Muscle layer of duodenum (tissue), 2 donors: ENCODE data around the gene NOS3.
"Not testable (repeated sequence)": the region's sequence is repeated elsewhere in the genome, so short reads cannot be mapped to it uniquely, and the experiment has no call there.

Source experiments
- H3K27ac ChIP-seq: one replicate; pipeline ENCODE4 v1.7.0; 2013; ENCODE audit warnings: mild to moderate bottlenecking, low read length
- H3K27me3 ChIP-seq: one replicate; pipeline ENCODE4 v1.7.0; 2013; ENCODE audit warnings: low read depth, mild to moderate bottlenecking, control low read depth, low read length
- H3K36me3 ChIP-seq, 2 donors: one replicate each; pipeline ENCODE4 v1.7.0; 2013; ENCODE audit warnings: low read length in 2 of 2, control low read depth in 1 of 2, mild to moderate bottlenecking in 1 of 2; ENCODE audit not compliant: insufficient read depth in 2 of 2, control insufficient read depth in 1 of 2
- H3K4me1 ChIP-seq, 2 donors: one replicate each; pipeline ENCODE4 v1.7.0; 2013; ENCODE audit warnings: low read length in 2 of 2, mild to moderate bottlenecking in 2 of 2, control low read depth in 1 of 2, moderate library complexity in 1 of 2; ENCODE audit not compliant: insufficient read depth in 2 of 2, control insufficient read depth in 1 of 2
- H3K4me3 ChIP-seq, 2 donors: one replicate each; pipeline ENCODE4 v1.7.0; 2013; ENCODE audit warnings: low read length in 2 of 2, low read depth in 1 of 2, mild to moderate bottlenecking in 1 of 2
- H3K9me3 ChIP-seq, 2 donors: one replicate each; pipeline ENCODE4 v1.7.0; 2013; ENCODE audit warnings: low read length in 2 of 2, control low read depth in 1 of 2, mild to moderate bottlenecking in 1 of 2; ENCODE audit not compliant: control insufficient read depth in 1 of 2
- donor health status: healthy.

NOS3 gene

DNA sequence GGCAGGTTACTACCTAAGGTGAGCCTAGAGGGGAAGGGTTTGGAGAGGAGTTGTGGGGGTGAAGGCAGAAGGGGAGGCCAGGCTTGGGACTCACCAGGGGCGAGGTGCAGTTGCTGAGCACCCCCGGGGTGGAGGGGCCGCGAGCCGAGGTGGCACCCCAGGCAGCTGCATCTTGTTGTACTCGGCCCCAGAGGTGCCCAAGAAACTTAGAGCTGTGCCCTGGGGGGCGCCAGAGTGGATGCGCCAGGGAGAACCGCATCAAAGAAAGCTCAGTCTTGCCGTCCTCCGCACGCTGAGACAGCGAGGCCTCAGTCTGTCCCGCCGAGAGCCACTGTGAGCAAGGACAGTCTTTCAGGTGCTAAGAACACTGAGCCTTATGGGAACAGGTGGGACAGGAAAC is 26.1 kb downstream of the NOS3 start:
- Histone ChIP-seq H3K9me3 (no peaks in the 10 kb centered on the region), H3K4me3 (no peak overlapping the region), H3K27ac (no peak overlapping the region), H3K27me3 (peaks cover 25% of the 10 kb centered on the region), H3K4me1 (peaks cover 6 to 26% of the 10 kb centered on the region in 2 donors), H3K36me3 (no peaks in the 10 kb centered on the region)

DNA sequence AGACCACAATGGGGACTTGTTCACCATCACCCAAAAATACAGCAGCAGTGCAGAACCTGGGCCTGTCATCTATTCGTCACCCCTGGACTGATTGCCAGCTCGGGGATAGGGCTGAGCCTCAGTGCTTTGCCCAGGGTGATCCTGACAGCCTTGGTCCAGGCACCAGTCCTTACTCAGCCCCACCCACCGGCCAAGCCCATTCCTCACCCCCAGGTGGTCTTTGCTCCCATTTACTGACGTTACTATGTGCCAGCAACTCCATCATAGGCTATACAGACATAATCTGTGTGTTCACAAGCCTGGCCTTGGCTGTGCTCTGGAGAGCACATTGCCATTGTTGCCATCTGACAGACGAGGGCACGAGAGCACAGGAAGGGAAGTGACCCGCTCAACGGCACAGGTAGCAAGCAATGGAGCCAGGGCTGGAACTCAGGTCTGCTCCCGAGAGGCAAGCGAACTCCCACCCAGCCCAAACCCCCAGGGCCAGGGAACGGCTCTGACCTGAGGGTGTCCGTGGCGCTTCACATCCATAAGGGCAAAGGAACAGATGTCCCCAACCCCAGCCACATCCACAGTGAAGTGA is 26.6 kb downstream of the NOS3 start:
- Histone ChIP-seq H3K9me3 (no peaks in the 10 kb centered on the region), H3K36me3 (no peaks in the 10 kb centered on the region), H3K4me3 (no peak overlapping the region), H3K27ac (no peak overlapping the region), H3K4me1 (peaks cover 6 to 26% of the 10 kb centered on the region in 2 donors), H3K27me3 (peaks cover 21% of the 10 kb centered on the region)

GRCh38 chr7:151017953-151018420 is 27.2 kb downstream of the NOS3 start:
- H3K4me3 ChIP-seq, result peak overlapping the region; percentile 11 to 50

GRCh38 chr7:151018421-151019129 is 27.8 kb downstream of the NOS3 start:
- H3K9me3 ChIP-seq, result no peaks in the 10 kb centered on the region
- H3K4me3 ChIP-seq, result peak overlapping the region; percentile 11 to 50
- H3K4me1 ChIP-seq, result peaks cover 0 to 15% of the 10 kb centered on the region in 2 donors
- no peaks in the 10 kb centered on the region for H3K36me3 ChIP-seq
- peaks cover 20% of the 10 kb centered on the region for H3K27me3 ChIP-seq
- no peak overlapping the region for H3K27ac ChIP-seq

More at GRCh38 chr7:151017953-151018420, 27.2 kb downstream of the NOS3 start:
- Histone ChIP-seq H3K4me1 (peaks cover under 1 to 21% of the 10 kb centered on the region in 2 donors), H3K27ac (no peak overlapping the region), H3K9me3 (no peaks in the 10 kb centered on the region), H3K36me3 (no peaks in the 10 kb centered on the region), H3K27me3 (peaks cover 20% of the 10 kb centered on the region)

DNA sequence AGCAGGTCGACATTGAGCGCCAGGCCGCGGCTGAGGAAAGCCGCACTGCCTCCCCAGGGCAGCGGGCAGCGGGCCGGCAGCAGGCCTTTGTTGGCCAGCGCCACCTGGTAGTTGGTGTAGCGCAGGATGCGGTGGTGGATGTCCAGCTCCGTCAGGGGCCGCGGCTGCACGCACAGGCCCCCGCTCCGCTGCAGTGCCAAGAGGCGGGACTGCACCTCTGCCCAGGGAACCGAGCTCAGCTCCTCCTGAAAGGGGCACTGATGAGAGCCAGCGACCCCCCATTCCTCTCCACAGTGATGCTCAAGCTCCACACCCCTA is 28.3 kb downstream of the NOS3 start:
- Histone ChIP-seq H3K9me3 (no peaks in the 10 kb centered on the region), H3K36me3 (no peaks in the 10 kb centered on the region), H3K4me1 (peaks cover 0 to 10% of the 10 kb centered on the region in 2 donors), H3K4me3 (peak overlapping the region in 1 of 2 donors; percentile 48), H3K27me3 (peaks cover 20% of the 10 kb centered on the region), H3K27ac (no peak overlapping the region)

GRCh38 chr7:151020231-151020630 is 29.4 kb downstream of the NOS3 start:
- Histone ChIP-seq H3K9me3 (no peaks in the 10 kb centered on the region), H3K4me1 (peaks cover 0 to 9% of the 10 kb centered on the region in 2 donors), H3K27me3 (peaks cover 20% of the 10 kb centered on the region), H3K27ac (no peak overlapping the region), H3K36me3 (no peaks in the 10 kb centered on the region), H3K4me3 (no peak overlapping the region)

- H3K36me3 ChIP-seq, result no peaks in the 10 kb centered on the region
- H3K9me3 ChIP-seq, result no peaks in the 10 kb centered on the region
- no peak overlapping the region for H3K4me3 ChIP-seq
- H3K27me3 ChIP-seq, result peaks cover 15% of the 10 kb centered on the region
- H3K27ac ChIP-seq, result no peak overlapping the region
- peaks cover 0 to 4% of the 10 kb centered on the region in 2 donors for H3K4me1 ChIP-seq
These were observed 32.4 kb downstream of the NOS3 start for GRCh38 chr7:151023232-151023631.

GRCh38 chr7:151024435-151025056 is 33.7 kb downstream of the NOS3 start, which contains the start of gene ATG9B:
TSS of gene ATG9B (minus strand) at chr7:151024494. CDS start at chr7:151024423, 71 bp downstream.
- Histone ChIP-seq H3K36me3 (no peaks in the 10 kb centered on the region), H3K27me3 (peaks cover 8% of the 10 kb centered on the region), H3K9me3 (no peaks in the 10 kb centered on the region), H3K4me3 (no peak within 1 kb of the TSS), H3K4me1 (peaks cover 0 to 7% of the 10 kb centered on the region in 2 donors), H3K27ac (no peak within 1 kb of the TSS)

- peaks cover 0 to 7% of the 10 kb centered on the region in 2 donors for H3K4me1 ChIP-seq
- H3K4me3 ChIP-seq, result no peak overlapping the region
- H3K36me3 ChIP-seq, result no peaks in the 10 kb centered on the region
- no peak overlapping the region for H3K27ac ChIP-seq
- no peaks in the 10 kb centered on the region for H3K27me3 ChIP-seq
- no peaks in the 10 kb centered on the region for H3K9me3 ChIP-seq
These were observed 35.3 kb downstream of the NOS3 start for GRCh38 chr7:151025924-151026671.

- not testable (repeated sequence) for H3K27ac ChIP-seq, H3K36me3 ChIP-seq, H3K9me3 ChIP-seq, H3K4me1 ChIP-seq, H3K27me3 ChIP-seq
- H3K4me3 ChIP-seq, result peak overlapping the region in 1 of 2 donors; percentile 67
These were observed 36.2 kb downstream of the NOS3 start for GRCh38 chr7:151026771-151027727.
